ENCODE measurements around the gene MMP20. TPM values are rescaled to one million over a fixed set of nuclear protein-coding genes. Genes with fewer than 3 reads are reported as not detected.

MMP20 gene
- total RNA-seq, 1 experiment from 2014 or later = not detected

DNA sequence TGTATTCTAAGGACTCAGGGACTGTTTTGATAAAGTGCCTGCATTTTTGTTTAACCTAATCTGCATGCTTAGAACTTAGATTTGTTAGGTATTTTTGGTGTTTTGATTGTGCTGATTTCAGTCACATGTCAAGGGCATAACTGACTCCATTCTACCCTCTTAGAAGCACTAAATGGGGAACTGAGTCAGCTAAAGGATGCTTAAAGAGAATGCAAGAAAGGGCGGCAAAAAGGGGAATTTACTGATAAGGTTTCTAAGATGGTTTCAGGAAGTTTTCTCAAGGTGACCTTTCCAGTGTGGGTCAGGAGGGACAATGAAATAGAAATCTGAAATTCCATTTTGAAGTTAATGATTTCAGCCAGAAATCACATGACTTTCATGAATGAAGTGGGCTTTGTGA, 43.0 kb downstream of the MMP20 start:
- no TSS peak for BruUV-seq (replicated peaks)
- Mint-ChIP-seq H3K9me3 (ENCODE audit: unreplicated experiment) (no peaks in the 10 kb centered on the region), H3K27ac (ENCODE audit: low read depth, unreplicated experiment) (no peak overlapping the region), H3K36me3 (ENCODE audit: insufficient read depth, unreplicated experiment) (no peaks in the 10 kb centered on the region), H3K27me3 (ENCODE audit: insufficient read depth, unreplicated experiment) (no peaks in the 10 kb centered on the region), H3K4me3 (ENCODE audit: unreplicated experiment) (no peak overlapping the region), H3K4me1 (ENCODE audit: insufficient read depth, unreplicated experiment) (peaks cover 6% of the 10 kb centered on the region)
- no peak for DNase-seq (ENCODE audit: unreplicated experiment)
- POLR2A ChIA-PET = no interaction called here
- intact Hi-C loops (cut with micrococcal nuclease) = no loop called here
- CTCF ChIA-PET = interaction anchor here (0.8 kb wide), 1 partner anchor 54 kb away, joined by 5 read pairs; no protein-coding TSS in a partner anchor
- TF ChIP-seq, protein P1, sequence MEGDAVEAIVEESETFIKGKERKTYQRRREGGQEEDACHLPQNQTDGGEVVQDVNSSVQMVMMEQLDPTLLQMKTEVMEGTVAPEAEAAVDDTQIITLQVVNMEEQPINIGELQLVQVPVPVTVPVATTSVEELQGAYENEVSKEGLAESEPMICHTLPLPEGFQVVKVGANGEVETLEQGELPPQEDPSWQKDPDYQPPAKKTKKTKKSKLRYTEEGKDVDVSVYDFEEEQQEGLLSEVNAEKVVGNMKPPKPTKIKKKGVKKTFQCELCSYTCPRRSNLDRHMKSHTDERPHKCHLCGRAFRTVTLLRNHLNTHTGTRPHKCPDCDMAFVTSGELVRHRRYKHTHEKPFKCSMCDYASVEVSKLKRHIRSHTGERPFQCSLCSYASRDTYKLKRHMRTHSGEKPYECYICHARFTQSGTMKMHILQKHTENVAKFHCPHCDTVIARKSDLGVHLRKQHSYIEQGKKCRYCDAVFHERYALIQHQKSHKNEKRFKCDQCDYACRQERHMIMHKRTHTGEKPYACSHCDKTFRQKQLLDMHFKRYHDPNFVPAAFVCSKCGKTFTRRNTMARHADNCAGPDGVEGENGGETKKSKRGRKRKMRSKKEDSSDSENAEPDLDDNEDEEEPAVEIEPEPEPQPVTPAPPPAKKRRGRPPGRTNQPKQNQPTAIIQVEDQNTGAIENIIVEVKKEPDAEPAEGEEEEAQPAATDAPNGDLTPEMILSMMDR (IDR thresholded peaks at IDR 0.05; ENCODE audit: unreplicated experiment) = no peak

DNA sequence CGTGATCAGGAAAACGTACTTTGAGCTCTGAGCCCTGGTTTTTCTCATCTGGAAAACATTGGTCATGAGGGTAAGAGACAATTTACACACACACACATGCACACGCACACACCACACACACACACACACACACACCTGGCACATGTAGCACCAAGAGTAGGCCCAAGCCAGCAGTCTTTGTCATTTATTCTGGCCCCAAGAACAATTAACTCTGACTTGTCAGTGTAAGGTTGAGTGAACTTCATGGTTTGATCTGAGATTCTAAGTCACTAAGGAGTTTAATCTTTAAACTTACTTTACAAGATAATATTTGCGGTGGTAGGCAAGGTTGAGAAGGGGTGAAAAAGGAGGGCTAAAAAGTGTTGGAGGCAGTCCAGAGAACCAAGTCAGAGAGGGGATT, 44.1 kb downstream of the MMP20 start:
- no peak overlapping the region for H3K4me3 Mint-ChIP-seq (ENCODE audit: unreplicated experiment)
- DNase-seq (ENCODE audit: unreplicated experiment) = no peak
- intact Hi-C loops (cut with micrococcal nuclease) = no loop called here
- CTCF ChIA-PET = no interaction called here
- BruUV-seq (replicated peaks) = no TSS peak
- no peaks in the 10 kb centered on the region for H3K36me3 Mint-ChIP-seq (ENCODE audit: insufficient read depth, unreplicated experiment)
- no peaks in the 10 kb centered on the region for H3K9me3 Mint-ChIP-seq (ENCODE audit: unreplicated experiment)
- H3K27me3 Mint-ChIP-seq (ENCODE audit: insufficient read depth, unreplicated experiment) = no peaks in the 10 kb centered on the region
- TF ChIP-seq, protein P1 (IDR thresholded peaks at IDR 0.05; ENCODE audit: unreplicated experiment) = no peak
- H3K4me1 Mint-ChIP-seq (ENCODE audit: insufficient read depth, unreplicated experiment) = peaks cover 6% of the 10 kb centered on the region
- H3K27ac Mint-ChIP-seq (ENCODE audit: low read depth, unreplicated experiment) = no peak overlapping the region
- POLR2A ChIA-PET = interaction anchor here (0.9 kb wide), 1 partner anchor 22 kb away, joined by 3 read pairs; no protein-coding TSS in a partner anchor

DNA sequence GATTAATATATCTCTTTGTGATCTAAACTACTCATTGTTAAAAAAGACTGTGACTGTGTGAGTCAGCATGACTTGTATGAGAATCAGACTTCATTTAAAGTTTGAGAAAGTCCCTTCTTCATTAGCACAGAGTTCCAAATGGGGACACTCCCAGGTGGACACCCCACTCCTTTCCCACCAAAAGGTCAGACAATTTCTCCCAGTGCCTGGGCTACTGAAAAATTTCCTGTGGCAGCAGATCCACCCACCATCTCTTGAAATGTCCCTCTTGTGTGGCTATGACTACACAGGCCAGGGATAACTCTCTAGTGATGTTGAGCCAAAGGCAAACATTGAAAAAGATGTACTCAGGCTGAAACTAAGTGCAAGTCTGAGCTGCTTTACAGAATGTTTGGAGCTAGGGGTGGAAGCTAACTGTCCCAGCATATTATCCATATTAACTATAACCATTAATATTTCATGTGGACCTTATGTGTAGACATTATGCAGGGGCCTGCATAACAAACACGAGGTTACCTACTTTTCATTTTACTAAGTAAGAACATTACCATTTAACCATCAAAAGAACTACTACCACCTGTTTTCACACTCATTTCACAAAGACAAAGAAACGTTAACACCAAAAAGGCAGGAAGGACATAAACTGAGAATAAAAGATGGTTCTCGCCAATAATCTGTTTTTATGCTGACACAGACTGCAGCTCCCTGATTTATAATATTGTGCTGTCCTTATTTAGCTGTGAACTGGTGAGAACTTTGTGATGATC, 44.8 kb downstream of the MMP20 start:
- intact Hi-C loops (cut with micrococcal nuclease) = no loop called here
- no peak for DNase-seq (ENCODE audit: unreplicated experiment)
- Mint-ChIP-seq H3K27me3 (ENCODE audit: insufficient read depth, unreplicated experiment) (no peaks in the 10 kb centered on the region), H3K9me3 (ENCODE audit: unreplicated experiment) (no peaks in the 10 kb centered on the region), H3K27ac (ENCODE audit: low read depth, unreplicated experiment) (no peak overlapping the region), H3K4me1 (ENCODE audit: insufficient read depth, unreplicated experiment) (peaks cover 6% of the 10 kb centered on the region), H3K36me3 (ENCODE audit: insufficient read depth, unreplicated experiment) (no peaks in the 10 kb centered on the region), H3K4me3 (ENCODE audit: unreplicated experiment) (no peak overlapping the region)
- ChIA-PET POLR2A (interaction anchor here (0.9 kb wide), 1 partner anchor 23 kb away, joined by 3 read pairs; no protein-coding TSS in a partner anchor), CTCF (interaction anchor here (0.6 kb wide), 1 partner anchor 292 kb away, joined by 3 read pairs; no protein-coding TSS in a partner anchor)
- BruUV-seq (replicated peaks) = no TSS peak
- TF ChIP-seq, protein P1 (IDR thresholded peaks at IDR 0.05; ENCODE audit: unreplicated experiment) = no peak

DNA sequence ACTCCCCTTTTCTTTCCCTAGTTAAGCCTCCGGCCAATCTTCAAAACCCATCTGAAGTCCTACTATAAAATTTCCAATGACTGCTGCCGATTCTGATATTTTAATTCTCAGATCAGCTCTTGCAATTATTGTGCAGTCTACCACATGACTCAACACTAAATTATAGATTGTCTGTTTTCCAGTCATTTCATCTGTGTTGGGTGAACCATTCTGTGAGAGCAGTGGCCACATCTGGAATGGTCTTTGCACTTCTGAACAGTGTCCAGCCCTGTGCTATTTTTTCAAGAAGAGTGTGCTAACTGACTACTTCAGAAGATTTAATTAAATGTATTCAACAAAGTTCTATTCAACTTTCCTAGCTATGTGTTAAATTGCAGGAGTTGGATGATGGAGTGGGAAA, 47.4 kb downstream of the MMP20 start:
- no peaks in the 10 kb centered on the region for H3K27me3 Mint-ChIP-seq (ENCODE audit: insufficient read depth, unreplicated experiment)
- no peak overlapping the region for H3K4me3 Mint-ChIP-seq (ENCODE audit: unreplicated experiment)
- H3K4me1 Mint-ChIP-seq (ENCODE audit: insufficient read depth, unreplicated experiment) = peaks cover 6% of the 10 kb centered on the region
- H3K36me3 Mint-ChIP-seq (ENCODE audit: insufficient read depth, unreplicated experiment) = no peaks in the 10 kb centered on the region
- no peaks in the 10 kb centered on the region for H3K9me3 Mint-ChIP-seq (ENCODE audit: unreplicated experiment)
- DNase-seq (ENCODE audit: unreplicated experiment) = no peak
- TF ChIP-seq, protein P1 (IDR thresholded peaks at IDR 0.05; ENCODE audit: unreplicated experiment) = no peak
- CTCF ChIA-PET = interaction anchor here (0.6 to 1.9 kb wide), 7 partner anchors 9 to 236 kb away, joined by 3 to 11 read pairs (median 4); no protein-coding TSS in a partner anchor
- BruUV-seq (replicated peaks) = no TSS peak
- POLR2A ChIA-PET = interaction anchor here (0.6 to 1.7 kb wide), 3 partner anchors 11 to 173 kb away, joined by 3 to 6 read pairs (median 3); no protein-coding TSS in a partner anchor
- no peak overlapping the region for H3K27ac Mint-ChIP-seq (ENCODE audit: low read depth, unreplicated experiment)
- intact Hi-C loops (cut with micrococcal nuclease) = no loop called here
